ENCODE measurements around the gene TMBIM1.

DNA sequence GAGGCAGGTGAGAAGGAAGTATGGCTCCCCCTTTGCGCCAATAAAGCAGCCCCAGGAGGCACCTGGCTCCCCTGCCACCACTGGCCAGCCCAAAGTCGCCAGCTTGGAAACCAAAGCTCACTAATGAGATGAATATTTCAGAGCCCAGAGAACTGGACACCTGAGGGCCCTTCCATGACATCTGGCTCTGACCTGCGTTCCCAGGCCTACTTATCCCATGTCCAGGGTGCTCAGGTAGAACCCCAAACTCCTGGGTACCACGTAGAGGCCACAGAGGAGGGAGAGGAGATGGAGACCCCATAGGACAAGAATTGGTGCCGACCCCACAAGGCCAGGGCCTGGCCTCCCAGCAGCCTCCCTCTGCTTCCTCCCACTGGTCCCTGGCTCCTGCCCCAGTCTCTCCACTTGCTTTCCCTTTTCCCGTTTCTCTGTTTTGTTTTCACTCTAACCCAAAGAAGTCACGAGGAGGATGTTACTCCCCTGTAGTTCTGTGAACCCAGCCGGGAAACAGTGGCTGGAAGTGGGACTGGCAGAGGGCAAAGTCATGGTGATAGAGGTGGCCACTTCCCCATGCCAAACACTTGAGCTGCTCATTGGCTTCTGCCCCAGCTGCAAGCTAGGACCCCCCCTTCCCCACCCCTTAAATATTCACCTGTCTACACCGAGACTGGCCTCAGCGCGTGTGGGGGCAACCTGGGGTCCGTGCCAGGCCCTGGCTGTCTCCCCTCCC lies 820 bp downstream of the TMBIM1 start:
- TF ChIP-seq CTCF (IDR thresholded peaks at IDR 0.05) = no peak
- TF ChIP-seq EP300 (IDR thresholded peaks at IDR 0.05; ENCODE audit: borderline replicate concordance in 1 of 2, low read depth in 1 of 2, low read length in 1 of 2) = no peak
